ENCODE data around the gene ZNF239.

DNA sequence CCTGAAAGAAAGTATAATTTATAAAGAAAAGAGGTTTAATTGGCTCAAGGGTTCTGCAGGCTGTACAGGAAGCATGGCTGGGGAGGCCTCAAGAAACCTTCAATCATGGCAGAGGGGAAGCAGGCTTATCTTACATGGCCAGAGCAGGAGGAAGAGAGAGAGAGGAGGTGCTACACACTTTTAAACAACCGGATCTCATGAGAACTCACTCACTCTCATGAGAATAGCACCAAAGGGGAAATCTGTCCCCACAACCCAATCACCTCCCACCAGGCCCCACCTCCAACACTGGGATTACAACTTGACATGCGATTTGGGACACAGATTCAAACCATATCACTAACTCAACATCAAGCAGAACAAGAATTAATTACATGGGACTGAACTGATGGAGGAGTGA lies 24.9 kb upstream of the ZNF239 start:
- TF ChIP-seq POLR2A (IDR thresholded peaks at IDR 0.05; ENCODE audit: low read depth, low read length) (no peak), POLR2AphosphoS5 (IDR thresholded peaks at IDR 0.05; ENCODE audit: low read depth, low read length) (no peak)
